WI38 (cell line): ENCODE data around the gene METTL22.
"Not testable (repeated sequence)": the region's sequence is repeated elsewhere in the genome, so short reads cannot be mapped to it uniquely, and the experiment has no call there.

Experiments used
- H3K4me3 ChIP-seq: 2 replicates; pipeline ENCODE4 v1.5.1; 2011; ENCODE audit warnings: low read depth, mild to moderate bottlenecking, control low read depth, low read length
- CTCF ChIP-seq: IDR thresholded peaks from 2 replicates; pipeline ENCODE4 v1.5.1; 2012; ENCODE audit warnings: low read depth, mild to moderate bottlenecking, control low read depth, low read length

METTL22 gene

GRCh38 chr16:8649829-8650554 is 28.5 kb downstream of the METTL22 start:
- no peak overlapping the region for H3K4me3 ChIP-seq
- TF ChIP-seq CTCF = no peak

GRCh38 chr16:8651958-8652357 is 30.5 kb downstream of the METTL22 start:
- TF ChIP-seq CTCF = 0 out of 2 replicates have a peak, but pooled peaks have one; percentile 18
- H3K4me3 ChIP-seq = not testable (repeated sequence)

GRCh38 chr16:8655184-8655717 is 33.8 kb downstream of the METTL22 start:
- peak; percentile 12; the same call in 1 of the 2 replicates for TF ChIP-seq CTCF
- no peak overlapping the region for H3K4me3 ChIP-seq

- no peak for TF ChIP-seq CTCF
- H3K4me3 ChIP-seq = no peak overlapping the region
Measured at GRCh38 chr16:8656376-8656775, 34.9 kb downstream of the METTL22 start.

- H3K4me3 ChIP-seq = no peak overlapping the region
- peak; percentile 90 for TF ChIP-seq CTCF
Measured at GRCh38 chr16:8660841-8661301, 39.4 kb downstream of the METTL22 start.

GRCh38 chr16:8661703-8662102 is 40.2 kb downstream of the METTL22 start:
- no peak for TF ChIP-seq CTCF
- H3K4me3 ChIP-seq = no peak overlapping the region
